Measurements from ENCODE around the gene YAF2.

DNA sequence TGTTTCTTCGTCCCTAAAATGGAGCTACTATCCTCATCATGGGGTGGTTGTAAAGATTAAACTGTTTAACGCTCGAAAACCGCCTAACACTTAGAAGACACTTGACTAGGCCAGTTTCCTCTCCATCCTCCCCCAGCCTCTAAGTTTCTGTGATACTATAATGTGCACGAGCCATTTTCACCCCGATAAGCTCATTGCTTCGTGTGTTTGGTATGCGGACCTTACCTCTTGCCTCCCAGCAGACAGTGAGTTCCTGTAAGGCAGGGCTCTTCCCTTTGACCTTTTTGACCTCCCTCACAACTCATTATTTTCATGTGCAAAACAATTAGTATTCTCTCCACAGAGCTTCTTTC lies 92.9 kb downstream of the YAF2 start:
- TF ChIP-seq EZH2 (IDR thresholded peaks at IDR 0.05) (no peak), POLR2AphosphoS5 (IDR thresholded peaks at IDR 0.05; ENCODE audit: borderline replicate concordance, low read depth, low read length) (no peak)
